ENCODE data around the gene EHD3.

DNA sequence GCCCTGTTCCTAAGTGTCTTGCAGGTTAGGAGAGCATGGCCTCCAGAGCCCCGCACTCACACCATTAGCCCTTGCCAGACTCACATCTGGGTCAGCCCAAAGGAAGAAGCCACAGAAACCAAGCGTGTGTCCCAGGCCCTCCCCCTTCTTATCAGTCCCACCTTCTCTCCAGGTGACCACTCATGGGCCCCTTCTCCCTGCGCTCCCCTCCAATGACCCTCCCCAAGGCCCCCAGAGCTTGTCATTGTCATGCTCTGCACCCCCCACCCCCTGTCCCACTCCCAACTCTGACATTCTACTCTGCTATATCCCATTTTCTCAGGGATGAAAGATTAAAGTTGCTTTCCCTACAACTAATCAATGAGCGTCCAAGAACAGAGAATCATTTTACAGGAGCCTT is 46.8 kb upstream of the EHD3 start:
- TF ChIP-seq, protein P1, sequence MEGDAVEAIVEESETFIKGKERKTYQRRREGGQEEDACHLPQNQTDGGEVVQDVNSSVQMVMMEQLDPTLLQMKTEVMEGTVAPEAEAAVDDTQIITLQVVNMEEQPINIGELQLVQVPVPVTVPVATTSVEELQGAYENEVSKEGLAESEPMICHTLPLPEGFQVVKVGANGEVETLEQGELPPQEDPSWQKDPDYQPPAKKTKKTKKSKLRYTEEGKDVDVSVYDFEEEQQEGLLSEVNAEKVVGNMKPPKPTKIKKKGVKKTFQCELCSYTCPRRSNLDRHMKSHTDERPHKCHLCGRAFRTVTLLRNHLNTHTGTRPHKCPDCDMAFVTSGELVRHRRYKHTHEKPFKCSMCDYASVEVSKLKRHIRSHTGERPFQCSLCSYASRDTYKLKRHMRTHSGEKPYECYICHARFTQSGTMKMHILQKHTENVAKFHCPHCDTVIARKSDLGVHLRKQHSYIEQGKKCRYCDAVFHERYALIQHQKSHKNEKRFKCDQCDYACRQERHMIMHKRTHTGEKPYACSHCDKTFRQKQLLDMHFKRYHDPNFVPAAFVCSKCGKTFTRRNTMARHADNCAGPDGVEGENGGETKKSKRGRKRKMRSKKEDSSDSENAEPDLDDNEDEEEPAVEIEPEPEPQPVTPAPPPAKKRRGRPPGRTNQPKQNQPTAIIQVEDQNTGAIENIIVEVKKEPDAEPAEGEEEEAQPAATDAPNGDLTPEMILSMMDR (IDR thresholded peaks at IDR 0.05; ENCODE audit: low read depth, low read length, missing input control) = no peak
- TF ChIP-seq YY1 (IDR thresholded peaks at IDR 0.05) (no peak), TAF1 (conservative IDR thresholded peaks at IDR 0.05) (no peak), RAD21 (IDR thresholded peaks at IDR 0.05) (no peak), JUND (IDR thresholded peaks at IDR 0.05) (no peak), MAX (IDR thresholded peaks at IDR 0.05) (no peak), FOXA1 (IDR thresholded peaks at IDR 0.05) (no peak)
